HG02852 (cell line): ENCODE data around the gene PDIA4.
"Not testable (repeated sequence)": the region's sequence is repeated elsewhere in the genome, so short reads cannot be mapped to it uniquely, and the experiment has no call there.

Experiments used
- ATAC-seq: cut with Tn5 transposase; IDR thresholded peaks from one replicate; pipeline ENCODE4 v1.9.1; 2021; ENCODE audit warnings: mild to moderate bottlenecking, moderate library complexity; ENCODE audit not compliant: unreplicated experiment

The PDIA4 gene

GRCh38 chr7:149036676-149037075 is 8.4 kb upstream of the PDIA4 start:
- ATAC-seq = no peak

GRCh38 chr7:149031353-149031910 is 3.1 kb upstream of the PDIA4 start:
- ATAC-seq = no peak

- ATAC-seq = not testable (repeated sequence)
Measured at GRCh38 chr7:149030439-149030838, 2.1 kb upstream of the PDIA4 start.

DNA sequence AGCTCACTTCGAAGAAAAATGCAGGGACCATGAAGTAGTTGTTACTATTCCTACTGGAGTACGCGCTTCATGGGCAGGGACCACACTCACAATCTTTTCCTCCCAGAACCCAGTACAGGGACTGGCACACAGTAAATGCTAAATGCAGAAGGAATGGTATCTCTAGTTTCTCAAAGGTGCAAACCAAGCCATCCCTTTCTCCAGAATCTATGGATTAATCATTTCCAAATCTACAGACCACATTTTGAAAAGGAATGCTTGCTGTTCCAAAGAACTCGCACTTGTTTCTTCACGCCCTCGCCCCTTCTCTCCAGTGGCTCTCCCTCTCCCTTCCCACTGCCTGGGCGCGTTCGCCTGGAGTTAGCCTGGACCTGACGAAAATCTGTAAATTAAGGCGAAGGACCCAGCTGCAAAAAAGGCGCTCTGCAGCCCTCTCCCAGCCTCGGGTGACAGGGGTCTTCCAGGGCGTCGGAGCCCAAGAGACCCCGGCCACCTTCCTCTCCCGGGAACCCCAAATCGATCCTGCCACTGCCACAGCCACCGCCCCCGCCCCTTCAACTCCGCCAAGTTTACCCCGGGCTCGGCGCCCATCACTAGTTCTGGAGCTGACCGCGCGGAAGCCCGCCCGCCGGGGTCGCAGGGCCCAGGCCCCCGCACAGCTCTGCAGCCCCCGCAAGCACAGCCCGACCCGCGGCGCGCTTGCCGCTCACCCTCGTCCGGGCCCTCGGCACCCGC is 527 bp downstream of the PDIA4 start:
- ATAC-seq = no peak

GRCh38 chr7:149027055-149027454 is 1.2 kb downstream of the PDIA4 start:
- ATAC-seq = no peak

GRCh38 chr7:149023662-149024061 is 4.6 kb downstream of the PDIA4 start:
- ATAC-seq = no peak

DNA sequence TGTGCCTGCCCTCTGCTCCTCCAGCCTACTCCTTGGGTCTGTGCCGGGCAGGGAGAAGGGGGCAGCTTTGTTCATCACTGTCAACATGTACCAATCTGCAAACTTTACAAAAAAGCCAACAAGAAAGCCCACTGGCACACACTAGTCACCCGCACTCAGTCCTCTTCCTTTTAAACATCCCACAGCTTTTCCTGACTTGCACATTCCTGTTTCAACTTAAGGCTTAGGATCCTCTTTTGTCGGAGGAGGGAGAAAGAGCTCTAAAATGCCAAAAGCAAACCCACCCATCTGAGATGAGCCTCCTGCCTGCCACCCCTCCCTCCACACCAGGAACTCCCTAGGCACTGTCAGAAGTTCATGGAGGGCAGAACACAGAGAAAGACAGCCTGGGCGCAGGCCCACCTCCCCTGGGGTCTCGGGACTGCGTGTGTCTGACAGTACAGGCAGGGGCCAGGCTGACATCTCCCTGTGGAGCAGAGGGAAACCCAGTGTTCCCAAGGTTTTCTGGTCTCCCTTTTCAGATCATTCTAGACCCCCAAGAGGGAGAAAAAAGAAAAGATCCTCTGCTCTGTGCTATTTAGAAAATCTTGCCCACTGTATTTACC is 5.4 kb downstream of the PDIA4 start:
- no peak for ATAC-seq

- no peak for ATAC-seq
Measured at GRCh38 chr7:149021725-149022062, 6.6 kb downstream of the PDIA4 start.

- ATAC-seq = no peak
Measured at GRCh38 chr7:149020483-149020882, 7.8 kb downstream of the PDIA4 start.

DNA sequence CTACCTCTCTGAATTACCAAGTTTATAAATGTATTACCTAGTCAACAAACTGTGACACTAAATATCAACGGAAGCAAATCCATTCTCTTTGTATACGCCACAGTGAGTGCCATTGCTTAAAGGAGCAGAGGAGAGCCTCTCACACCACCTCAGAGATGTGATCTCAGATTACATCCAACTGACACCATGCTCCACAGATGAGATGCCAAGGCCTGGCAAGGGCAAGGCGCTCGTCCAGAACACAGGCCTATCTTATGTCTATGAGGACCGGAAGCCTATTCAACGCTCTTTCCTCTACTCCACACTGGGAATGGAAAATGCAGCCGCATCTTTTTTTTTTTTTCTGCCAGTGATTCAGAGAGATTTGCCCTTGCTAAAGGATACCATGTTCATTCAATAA is 11.4 kb downstream of the PDIA4 start:
- ATAC-seq = no peak

- no peak for ATAC-seq
Measured at GRCh38 chr7:149014309-149014708, 14.0 kb downstream of the PDIA4 start.

DNA sequence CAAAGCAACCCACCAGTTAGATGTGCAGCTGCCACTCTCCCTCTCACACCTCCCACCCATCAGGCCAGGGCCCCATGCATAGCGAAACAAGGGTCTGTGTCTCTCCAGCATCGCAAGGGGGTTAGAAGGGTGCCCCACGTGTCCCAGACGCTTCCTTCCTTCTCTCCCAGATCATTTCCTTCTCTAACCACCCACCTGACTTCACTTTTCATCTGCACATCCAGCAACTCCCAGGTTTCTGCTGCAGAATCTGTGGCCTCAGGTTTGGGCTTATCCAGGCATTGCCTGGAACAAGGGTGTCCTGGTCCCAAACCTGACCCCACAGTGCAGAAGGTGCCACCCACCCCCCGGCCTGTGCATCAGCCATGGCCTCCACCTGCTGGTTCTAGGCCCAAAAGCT is 14.4 kb downstream of the PDIA4 start:
- no peak for ATAC-seq

- ATAC-seq = not testable (repeated sequence)
Measured at GRCh38 chr7:149012730-149013129, 15.6 kb downstream of the PDIA4 start.

- ATAC-seq = no peak
Measured at GRCh38 chr7:149011491-149011890, 16.8 kb downstream of the PDIA4 start.

- ATAC-seq = no peak
Measured at GRCh38 chr7:149010451-149010850, 17.9 kb downstream of the PDIA4 start.

DNA sequence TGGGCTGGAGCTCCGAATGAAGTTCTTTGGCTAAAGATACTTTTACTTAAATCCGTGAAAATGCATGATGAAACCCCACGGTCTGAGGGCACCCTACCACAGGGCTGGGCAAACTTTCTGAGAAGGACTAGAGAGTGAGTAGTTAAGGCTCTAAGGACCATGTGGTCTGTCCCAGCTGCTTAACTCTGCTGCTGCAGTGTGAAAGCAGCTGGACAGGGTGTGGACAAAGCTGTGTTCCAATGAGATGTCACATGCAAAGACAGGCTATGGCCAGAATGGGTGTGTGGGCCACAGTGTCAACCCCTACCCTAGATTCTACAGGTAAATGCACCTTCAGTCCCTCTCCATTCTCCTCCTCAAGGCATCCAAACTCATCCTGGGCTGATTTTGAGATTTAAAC is 18.8 kb downstream of the PDIA4 start:
- ATAC-seq = no peak

- no peak for ATAC-seq
Measured at GRCh38 chr7:149007611-149008010, 20.7 kb downstream of the PDIA4 start.

DNA sequence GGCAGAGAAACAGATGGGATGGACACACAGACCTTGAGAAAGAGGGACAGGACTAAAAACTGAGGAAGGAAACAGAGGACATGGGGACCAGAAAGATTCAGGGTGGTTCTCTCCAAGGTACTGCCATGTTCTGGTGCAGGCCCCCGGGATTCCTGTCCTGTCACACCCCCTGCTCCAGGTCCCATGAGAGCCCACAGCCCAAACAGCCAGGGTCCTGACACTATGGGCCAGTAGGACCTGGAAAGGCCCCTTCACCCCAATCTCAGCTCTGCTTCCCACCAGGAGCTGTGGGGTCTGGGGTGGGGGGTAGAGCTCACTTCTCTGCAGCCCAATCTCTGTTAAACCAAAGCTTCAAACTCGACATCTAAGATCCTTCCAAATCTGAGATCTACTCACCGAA is 21.2 kb downstream of the PDIA4 start:
- ATAC-seq = no peak

GRCh38 chr7:149006345-149006725 is 22.0 kb downstream of the PDIA4 start:
- no peak for ATAC-seq

GRCh38 chr7:149005427-149006344 is 22.6 kb downstream of the PDIA4 start:
- ATAC-seq = no peak
